ENCODE results near the gene CERS2. TPM values are rescaled to one million over a fixed set of nuclear protein-coding genes. Genes with fewer than 3 reads are reported as not detected.

The CERS2 gene
- total and polyA plus RNA-seq, 4 donors: 155 to 308 (median 216) TPM

DNA sequence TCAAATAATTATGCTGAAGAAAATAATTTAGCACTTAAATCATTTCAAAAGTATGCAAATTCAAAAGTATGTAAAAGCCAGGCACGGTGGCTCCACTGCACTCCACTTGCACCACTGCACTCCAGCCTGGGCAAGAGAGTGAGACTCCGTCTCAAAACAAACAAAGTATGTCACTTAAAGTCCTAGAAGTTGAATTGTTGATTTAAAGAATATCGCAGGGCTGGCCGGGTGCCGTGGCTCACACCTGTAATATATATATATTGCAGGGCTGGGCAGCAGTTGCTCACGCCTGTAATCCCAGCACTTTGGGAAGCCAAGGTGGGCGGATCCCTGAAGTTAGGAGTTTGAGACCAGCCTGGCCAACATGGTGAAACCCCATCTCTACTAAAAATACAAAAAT lies 57.2 kb downstream of the CERS2 start:
- Histone ChIP-seq H3K27me3 (ENCODE audit: control insufficient read depth in 3 of 3, insufficient read depth in 3 of 3, low read length in 2 of 3) (no peaks in the 10 kb centered on the region), H3K4me3 (no peak overlapping the region), H3K9ac (ENCODE audit: insufficient read depth in 1 of 2, low read length in 2 of 2) (no peak overlapping the region), H3K4me1 (ENCODE audit: control insufficient read depth in 5 of 5, insufficient read depth in 5 of 5, low read length in 5 of 5) (peaks cover 0 to 3% (median 0%) of the 10 kb centered on the region in 5 donors), H3K36me3 (ENCODE audit: control insufficient read depth in 4 of 4, insufficient read depth in 4 of 4, low read length in 4 of 4) (no peaks in the 10 kb centered on the region), H3K27ac (ENCODE audit: low read depth in 1 of 2, low read length in 1 of 2) (no peak overlapping the region), H3K9me3 (ENCODE audit: control insufficient read depth in 4 of 4, insufficient read depth in 3 of 4, low read length in 3 of 4) (no peaks in the 10 kb centered on the region)
- TF ChIP-seq, protein P1, sequence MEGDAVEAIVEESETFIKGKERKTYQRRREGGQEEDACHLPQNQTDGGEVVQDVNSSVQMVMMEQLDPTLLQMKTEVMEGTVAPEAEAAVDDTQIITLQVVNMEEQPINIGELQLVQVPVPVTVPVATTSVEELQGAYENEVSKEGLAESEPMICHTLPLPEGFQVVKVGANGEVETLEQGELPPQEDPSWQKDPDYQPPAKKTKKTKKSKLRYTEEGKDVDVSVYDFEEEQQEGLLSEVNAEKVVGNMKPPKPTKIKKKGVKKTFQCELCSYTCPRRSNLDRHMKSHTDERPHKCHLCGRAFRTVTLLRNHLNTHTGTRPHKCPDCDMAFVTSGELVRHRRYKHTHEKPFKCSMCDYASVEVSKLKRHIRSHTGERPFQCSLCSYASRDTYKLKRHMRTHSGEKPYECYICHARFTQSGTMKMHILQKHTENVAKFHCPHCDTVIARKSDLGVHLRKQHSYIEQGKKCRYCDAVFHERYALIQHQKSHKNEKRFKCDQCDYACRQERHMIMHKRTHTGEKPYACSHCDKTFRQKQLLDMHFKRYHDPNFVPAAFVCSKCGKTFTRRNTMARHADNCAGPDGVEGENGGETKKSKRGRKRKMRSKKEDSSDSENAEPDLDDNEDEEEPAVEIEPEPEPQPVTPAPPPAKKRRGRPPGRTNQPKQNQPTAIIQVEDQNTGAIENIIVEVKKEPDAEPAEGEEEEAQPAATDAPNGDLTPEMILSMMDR (IDR thresholded peaks at IDR 0.05; ENCODE audit: control extremely low read depth, extremely low read depth): no peak
- WGBS, 2 donors: 68 to 89% methylated on average over 7 of the region's 7 CpGs
- ATAC-seq (ENCODE audit: insufficient read depth, low FRiP score) (no peak), DNase-seq (no peak)

Small RNA genes within 50 kb of the gene (small RNA-seq; reads per million reads assigned to genes)
- not detected for gene RNU6-884P (ENCODE audit: low replicate concordance)

Other genes starting within 250 kb of the CERS2 start
- gene CTSS, start 209.1 kb downstream of the CERS2 start, total RNA-seq: 100 to 1,000 TPM; 244 to 293 TPM
- 100 to 1,000 TPM in 1 of 2 donors, 10 to 100 TPM in 1; 79.2 to 516 TPM for gene CTSS, start 209.1 kb downstream of the CERS2 start, polyA plus RNA-seq
- 10 to 100 TPM; 11.1 to 25.7 TPM for gene CTSK, start 166.6 kb downstream of the CERS2 start, total RNA-seq
- 10 to 100 TPM in 1 of 2 donors, 1 to 10 TPM in 1; 5.2 to 17.5 TPM for gene CTSK, start 166.6 kb downstream of the CERS2 start, polyA plus RNA-seq
- gene ARNT, start 98.2 kb downstream of the CERS2 start, total RNA-seq: 100 to 1,000 TPM in 1 of 2 donors, 10 to 100 TPM in 1; 41.4 to 102 TPM
- gene ARNT, start 98.2 kb downstream of the CERS2 start, polyA plus RNA-seq: 10 to 100 TPM; 15.0 to 20.9 TPM
- gene CTXND2, start 87.7 kb downstream of the CERS2 start, total RNA-seq: not detected
- under 1 TPM in 1 of 2 donors, not detected in 1; 0.02 TPM for gene CTXND2, start 87.7 kb downstream of the CERS2 start, polyA plus RNA-seq
- gene SETDB1, start 48.5 kb downstream of the CERS2 start, total RNA-seq: 10 to 100 TPM; 40.7 to 56.2 TPM
- gene SETDB1, start 48.5 kb downstream of the CERS2 start, polyA plus RNA-seq: 10 to 100 TPM; 20.0 to 24.4 TPM
- gene ANXA9, start 7.5 kb upstream of the CERS2 start, total RNA-seq: 1 to 10 TPM in 1 of 2 donors, under 1 TPM in 1; 0.68 to 1.0 TPM
- gene ANXA9, start 7.5 kb upstream of the CERS2 start, polyA plus RNA-seq: 1 to 10 TPM in 1 of 2 donors, under 1 TPM in 1; 0.37 to 1.3 TPM
- 10 to 100 TPM; 23.4 to 31.0 TPM for gene MINDY1, start 32.1 kb upstream of the CERS2 start, total RNA-seq
- gene MINDY1, start 32.1 kb upstream of the CERS2 start, polyA plus RNA-seq: 10 to 100 TPM in 1 of 2 donors, 1 to 10 TPM in 1; 7.8 to 10.1 TPM
- 10 to 100 TPM; 12.9 to 20.6 TPM for gene PRUNE1, start 33.6 kb upstream of the CERS2 start, total RNA-seq
- gene PRUNE1, start 33.6 kb upstream of the CERS2 start, polyA plus RNA-seq: 10 to 100 TPM in 1 of 2 donors, 1 to 10 TPM in 1; 8.7 to 12.5 TPM
- 1 to 10 TPM; 2.8 to 8.6 TPM for gene BNIPL, start 61.8 kb upstream of the CERS2 start, total RNA-seq
- 10 to 100 TPM in 1 of 2 donors, 1 to 10 TPM in 1; 1.9 to 12.2 TPM for gene BNIPL, start 61.8 kb upstream of the CERS2 start, polyA plus RNA-seq
- gene C1orf56, start 72.9 kb upstream of the CERS2 start, total RNA-seq: 1 to 10 TPM; 4.3 to 4.9 TPM
- gene C1orf56, start 72.9 kb upstream of the CERS2 start, polyA plus RNA-seq: 1 to 10 TPM; 2.3 to 3.5 TPM
- gene CDC42SE1, start 84.8 kb upstream of the CERS2 start, total RNA-seq: 100 to 1,000 TPM in 1 of 2 donors, 10 to 100 TPM in 1; 87.7 to 103 TPM
- gene CDC42SE1, start 84.8 kb upstream of the CERS2 start, polyA plus RNA-seq: 100 to 1,000 TPM in 1 of 2 donors, 10 to 100 TPM in 1; 38.4 to 147 TPM
- 1 to 10 TPM; 1.2 to 1.3 TPM for gene MLLT11, start 85.6 kb upstream of the CERS2 start, total RNA-seq
- gene MLLT11, start 85.6 kb upstream of the CERS2 start, polyA plus RNA-seq: 1 to 10 TPM in 1 of 2 donors, under 1 TPM in 1; 0.96 to 1.4 TPM
- 10 to 100 TPM; 10.5 to 16.0 TPM for gene GABPB2, start 95.9 kb upstream of the CERS2 start, total RNA-seq
- gene GABPB2, start 95.9 kb upstream of the CERS2 start, polyA plus RNA-seq: 1 to 10 TPM; 4.4 to 5.2 TPM
- gene SEMA6C, start 171.8 kb upstream of the CERS2 start, total RNA-seq: 1 to 10 TPM; 6.4 to 9.8 TPM
- gene SEMA6C, start 171.8 kb upstream of the CERS2 start, polyA plus RNA-seq: 1 to 10 TPM; 6.3 to 6.7 TPM
- gene TNFAIP8L2, start 181.8 kb upstream of the CERS2 start, total RNA-seq: 10 to 100 TPM in 1 of 2 donors, 1 to 10 TPM in 1; 3.4 to 11.3 TPM
- gene TNFAIP8L2, start 181.8 kb upstream of the CERS2 start, polyA plus RNA-seq: 10 to 100 TPM; 26.6 to 31.8 TPM
- gene LYSMD1, start 191.1 kb upstream of the CERS2 start, total RNA-seq: 10 to 100 TPM in 1 of 2 donors, 1 to 10 TPM in 1; 4.9 to 12.7 TPM
- gene LYSMD1, start 191.1 kb upstream of the CERS2 start, polyA plus RNA-seq: 1 to 10 TPM; 5.1 to 5.3 TPM
- 10 to 100 TPM; 30.0 to 31.3 TPM for gene SCNM1, start 191.3 kb upstream of the CERS2 start, total RNA-seq
- 10 to 100 TPM; 50.7 to 73.8 TPM for gene SCNM1, start 191.3 kb upstream of the CERS2 start, polyA plus RNA-seq
- under 1 TPM in 1 of 2 donors, not detected in 1; 0.83 TPM for gene TMOD4, start 201.1 kb upstream of the CERS2 start, total RNA-seq
- under 1 TPM; 0.18 to 0.31 TPM for gene TMOD4, start 201.1 kb upstream of the CERS2 start, polyA plus RNA-seq
- 10 to 100 TPM; 30.7 to 30.9 TPM for gene VPS72, start 215.4 kb upstream of the CERS2 start, total RNA-seq
- 10 to 100 TPM; 28.6 to 39.1 TPM for gene VPS72, start 215.4 kb upstream of the CERS2 start, polyA plus RNA-seq
- 100 to 1,000 TPM in 1 of 2 donors, 10 to 100 TPM in 1; 47.6 to 120 TPM for gene PIP5K1A, start 223.7 kb upstream of the CERS2 start, total RNA-seq
- gene PIP5K1A, start 223.7 kb upstream of the CERS2 start, polyA plus RNA-seq: 10 to 100 TPM; 21.7 to 27.4 TPM